Ureter (tissue), 1 donor: ENCODE measurements around the gene TAOK3. TPM values are rescaled to one million over a fixed set of nuclear protein-coding genes. Genes with fewer than 3 reads are reported as not detected.

ENCODE experiments used
- total RNA-seq: library from RNA; stranded (reverse); gene quantifications from one replicate; pipeline ENCODE4 v1.2.4, GENCODE V29; 2023
- donor health status: DM: yes; HTN: yes; CAD: no.

The TAOK3 gene
- total RNA-seq, 1 donor from 2014 or later = 57.5 TPM

Other genes starting within 250 kb of the TAOK3 start
- gene PEBP1, start 236.8 kb downstream of the TAOK3 start, total RNA-seq = 291 TPM
- gene SUDS3, start 3.6 kb upstream of the TAOK3 start, total RNA-seq = 40.1 TPM